ENCODE measurements around the gene VPS39. TPM values are rescaled to one million over a fixed set of nuclear protein-coding genes. Genes with fewer than 3 reads are reported as not detected.

The VPS39 gene
- total RNA-seq, 1 donor from 2014 or later, result 53.6 TPM

- DNase-seq (ENCODE audit: extremely low read depth, low read depth, low spot score), result no peak
These were observed 5.5 kb downstream of the VPS39 start for GRCh38 chr15:42202653-42203052.

DNA sequence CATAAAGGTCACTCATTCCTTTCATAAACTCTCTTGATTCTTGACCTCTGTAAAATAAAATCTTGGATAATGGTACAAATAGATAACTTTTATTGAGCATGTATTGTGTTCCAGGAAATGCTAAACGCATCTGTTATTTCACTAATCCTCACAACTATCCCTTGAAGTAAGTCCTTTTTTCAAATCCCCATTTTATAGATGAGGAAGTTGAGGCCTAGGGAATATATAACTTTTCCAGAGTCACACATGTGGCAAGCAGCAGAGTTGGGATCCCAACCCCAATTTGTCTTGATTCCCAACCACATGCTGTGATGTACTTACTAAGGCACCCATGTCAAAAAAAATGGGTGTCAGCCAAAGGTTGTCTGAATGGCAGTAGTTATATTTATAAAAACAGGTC is 6.3 kb downstream of the VPS39 start:
- DNase-seq (ENCODE audit: extremely low read depth, low read depth, low spot score), result no peak

DNA sequence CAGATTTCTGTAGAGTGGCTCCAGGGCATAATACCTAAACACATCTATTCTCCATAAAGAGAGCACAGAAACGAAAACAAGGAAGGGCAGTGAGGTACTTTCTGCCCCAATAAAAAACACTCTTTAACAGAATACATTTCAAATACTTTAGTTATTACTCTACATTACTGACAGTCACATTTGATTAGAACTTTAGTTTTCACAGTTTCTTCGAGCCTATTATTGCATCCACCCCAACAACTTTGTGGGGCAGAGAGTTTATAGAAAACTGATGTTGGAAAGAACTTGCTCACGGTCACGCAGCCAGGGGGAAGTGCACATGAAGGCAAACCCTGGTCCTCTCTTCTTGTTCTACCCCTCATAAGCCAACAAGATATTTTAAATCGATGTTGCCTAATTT is 9.0 kb downstream of the VPS39 start:
- no peak for DNase-seq (ENCODE audit: extremely low read depth, low read depth, low spot score)

- DNase-seq (ENCODE audit: extremely low read depth, low read depth, low spot score), result no peak
These were observed 9.6 kb downstream of the VPS39 start for GRCh38 chr15:42198516-42198915.

GRCh38 chr15:42194513-42194912 is 13.6 kb downstream of the VPS39 start:
- no peak for DNase-seq (ENCODE audit: extremely low read depth, low read depth, low spot score)

- DNase-seq (ENCODE audit: extremely low read depth, low read depth, low spot score), result no peak
These were observed 14.7 kb downstream of the VPS39 start for GRCh38 chr15:42193383-42193782.

DNA sequence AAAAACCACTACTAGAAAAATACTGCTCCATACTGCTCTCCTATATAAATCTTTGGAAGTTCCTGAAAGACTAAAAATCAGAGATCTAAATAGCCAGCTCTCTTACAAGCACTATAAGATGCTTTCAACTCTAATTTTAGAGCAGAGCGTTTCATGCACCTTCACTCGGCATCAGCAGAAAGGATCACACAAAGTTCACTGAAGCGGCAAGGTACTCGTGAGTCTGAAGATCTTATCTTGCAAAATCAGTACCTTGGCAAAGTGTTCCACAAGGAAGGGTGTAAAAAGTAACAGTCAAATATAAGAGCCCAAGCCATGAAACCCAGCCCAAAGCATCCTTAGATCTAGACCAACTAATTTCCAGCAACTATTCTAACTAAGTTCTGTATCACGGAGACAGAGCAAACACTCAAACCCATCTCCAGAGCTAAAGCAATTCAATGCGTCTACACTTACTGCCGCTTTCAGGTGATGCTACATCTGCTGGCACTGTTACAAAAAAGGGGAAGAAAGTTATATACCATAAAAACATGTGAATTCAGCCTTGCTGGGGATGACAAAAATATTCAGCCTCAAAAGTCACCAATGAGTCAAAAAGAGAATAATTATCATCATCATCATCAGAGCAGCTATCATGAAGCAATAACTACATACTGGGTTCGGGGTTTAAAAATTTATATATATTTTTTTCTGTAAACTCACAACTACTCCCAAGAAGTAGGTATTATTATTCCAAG is 16.3 kb downstream of the VPS39 start:
- no peak for DNase-seq (ENCODE audit: extremely low read depth, low read depth, low spot score)

DNA sequence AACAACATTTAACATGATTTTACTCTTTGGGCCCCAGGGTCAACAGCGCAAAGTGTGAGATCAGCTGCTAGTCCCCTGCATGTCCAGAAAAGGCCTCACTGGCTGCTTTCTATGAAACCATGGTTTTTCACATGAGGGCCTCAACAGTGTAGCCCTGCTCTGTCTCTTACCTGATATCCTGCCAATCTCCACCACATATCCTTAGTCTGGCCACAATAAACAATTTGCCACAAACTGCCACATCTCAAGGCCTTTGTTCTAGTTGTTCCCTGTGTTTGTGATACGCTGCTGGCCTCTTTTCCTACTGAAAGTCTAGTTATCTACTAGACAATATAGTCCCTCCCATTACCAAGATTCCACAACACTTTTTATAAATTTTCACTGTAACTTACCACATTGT is 17.7 kb downstream of the VPS39 start:
- DNase-seq (ENCODE audit: extremely low read depth, low read depth, low spot score), result no peak

- no peak for DNase-seq (ENCODE audit: extremely low read depth, low read depth, low spot score)
These were observed 22.3 kb downstream of the VPS39 start for GRCh38 chr15:42185801-42186200.

- DNase-seq (ENCODE audit: extremely low read depth, low read depth, low spot score), result no peak
These were observed 23.4 kb downstream of the VPS39 start for GRCh38 chr15:42184736-42185135.

GRCh38 chr15:42184296-42184695 is 23.8 kb downstream of the VPS39 start:
- DNase-seq (ENCODE audit: extremely low read depth, low read depth, low spot score), result no peak

DNA sequence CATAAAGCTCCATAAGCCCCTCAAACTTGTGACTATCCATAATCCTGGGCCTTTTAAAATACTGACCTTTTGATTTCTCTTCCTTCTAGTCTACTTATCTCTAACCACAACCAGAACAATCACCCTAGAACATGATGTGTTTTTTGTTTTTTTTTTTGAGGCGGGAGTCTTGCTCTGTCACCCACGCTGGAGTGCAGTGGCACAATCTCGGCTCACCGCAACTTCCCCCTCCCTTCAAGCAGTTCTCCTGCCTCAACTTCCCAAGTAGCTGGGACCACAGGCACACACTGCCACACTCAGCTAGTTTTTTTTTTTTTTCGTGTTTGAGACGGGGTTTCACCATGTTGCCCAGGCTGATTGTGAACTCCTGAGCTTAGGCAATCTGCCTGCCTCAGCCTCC is 25.1 kb downstream of the VPS39 start:
- DNase-seq (ENCODE audit: extremely low read depth, low read depth, low spot score), result no peak

DNA sequence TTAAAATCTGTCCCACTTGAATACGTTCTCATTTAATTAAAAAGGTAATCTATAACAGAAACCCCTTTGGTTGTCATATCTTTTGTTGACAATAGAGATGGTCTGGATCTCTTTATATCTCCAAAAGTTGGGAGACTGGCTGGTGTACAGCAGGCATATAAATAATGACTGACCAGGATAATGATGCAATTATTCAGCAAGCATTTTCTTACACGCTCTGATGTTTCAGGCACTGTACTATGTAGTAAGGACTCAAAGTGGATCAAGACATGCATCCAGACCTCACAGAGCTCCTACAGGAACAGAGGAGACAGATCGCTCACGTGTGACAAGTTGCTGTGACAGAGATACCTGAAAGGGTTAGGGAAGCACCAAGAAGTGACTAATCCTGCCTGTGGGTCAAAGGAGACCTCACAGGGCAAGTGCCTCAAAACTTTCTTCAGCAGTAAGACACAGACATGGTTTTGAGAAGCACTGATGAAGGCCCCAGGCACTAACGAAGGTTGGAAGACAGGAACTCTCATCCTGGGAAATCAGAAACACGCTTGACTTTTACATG is 25.7 kb downstream of the VPS39 start:
- no peak for DNase-seq (ENCODE audit: extremely low read depth, low read depth, low spot score)

DNA sequence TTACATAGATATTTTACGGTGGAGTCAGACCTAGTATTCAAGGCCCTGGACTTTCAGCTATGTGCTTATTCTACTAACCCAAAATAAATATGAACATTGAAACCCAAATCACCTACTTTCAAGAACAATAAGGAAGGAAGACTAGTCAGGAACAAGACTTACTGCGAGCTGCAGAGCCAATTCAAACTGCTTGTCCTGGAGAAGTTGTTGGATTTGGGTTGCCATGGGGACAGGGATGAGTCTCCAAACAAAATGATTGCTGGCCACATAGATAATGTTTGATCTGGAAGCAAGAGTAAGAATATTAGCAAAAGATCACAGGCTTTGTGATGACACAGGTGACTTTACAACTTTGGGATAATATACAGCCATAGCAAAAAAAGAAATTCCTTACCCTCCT is 30.0 kb downstream of the VPS39 start:
- DNase-seq (ENCODE audit: extremely low read depth, low read depth, low spot score), result no peak

GRCh38 chr15:42175671-42176070 is 32.4 kb downstream of the VPS39 start:
- peak; percentile 23 for DNase-seq (ENCODE audit: extremely low read depth, low read depth, low spot score)

- DNase-seq (ENCODE audit: extremely low read depth, low read depth, low spot score), result no peak
These were observed 35.6 kb downstream of the VPS39 start for GRCh38 chr15:42172475-42172874.

- DNase-seq (ENCODE audit: extremely low read depth, low read depth, low spot score), result no peak
These were observed 36.3 kb downstream of the VPS39 start for GRCh38 chr15:42171795-42172194.

DNA sequence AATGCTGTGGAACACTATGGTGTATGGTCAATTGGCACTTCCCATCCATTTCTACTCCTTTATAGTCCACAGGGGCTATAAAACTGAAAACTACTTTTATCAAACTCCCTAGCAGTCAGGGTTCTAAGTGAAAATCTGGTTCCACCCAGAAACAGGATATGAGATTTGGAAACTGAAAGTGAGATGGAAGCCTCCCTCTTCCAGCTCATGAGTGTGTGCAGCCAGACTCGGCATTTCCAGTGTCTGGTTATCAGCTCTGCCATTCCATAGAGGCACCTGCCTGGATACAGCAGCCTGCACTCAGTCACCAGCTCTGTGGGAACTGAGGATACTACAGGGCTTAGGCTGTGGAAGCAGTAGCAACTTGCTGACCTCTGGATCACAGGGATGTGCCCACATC is 37.0 kb downstream of the VPS39 start:
- DNase-seq (ENCODE audit: extremely low read depth, low read depth, low spot score), result no peak

- no peak for DNase-seq (ENCODE audit: extremely low read depth, low read depth, low spot score)
These were observed 41.7 kb downstream of the VPS39 start for GRCh38 chr15:42166225-42166940.

DNA sequence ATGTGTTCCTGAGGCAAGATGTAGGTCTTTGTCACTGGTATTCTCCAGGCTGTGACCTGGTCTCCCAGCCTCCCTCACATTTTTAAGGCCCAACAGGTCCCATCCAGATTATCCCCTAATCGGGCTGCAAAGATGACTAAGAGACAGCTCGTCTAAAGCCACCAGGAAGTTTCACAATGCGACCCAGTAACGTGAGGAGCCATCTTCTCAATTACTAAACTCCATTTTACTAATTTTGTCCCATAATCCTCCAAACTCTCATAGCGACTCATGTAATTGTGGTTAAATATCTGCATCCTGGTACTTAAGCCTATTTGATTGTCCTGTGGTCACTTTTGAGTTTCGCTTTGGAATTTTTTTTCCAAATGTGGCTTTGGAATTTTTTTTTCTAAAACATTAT is 43.0 kb downstream of the VPS39 start:
- DNase-seq (ENCODE audit: extremely low read depth, low read depth, low spot score), result no peak

DNA sequence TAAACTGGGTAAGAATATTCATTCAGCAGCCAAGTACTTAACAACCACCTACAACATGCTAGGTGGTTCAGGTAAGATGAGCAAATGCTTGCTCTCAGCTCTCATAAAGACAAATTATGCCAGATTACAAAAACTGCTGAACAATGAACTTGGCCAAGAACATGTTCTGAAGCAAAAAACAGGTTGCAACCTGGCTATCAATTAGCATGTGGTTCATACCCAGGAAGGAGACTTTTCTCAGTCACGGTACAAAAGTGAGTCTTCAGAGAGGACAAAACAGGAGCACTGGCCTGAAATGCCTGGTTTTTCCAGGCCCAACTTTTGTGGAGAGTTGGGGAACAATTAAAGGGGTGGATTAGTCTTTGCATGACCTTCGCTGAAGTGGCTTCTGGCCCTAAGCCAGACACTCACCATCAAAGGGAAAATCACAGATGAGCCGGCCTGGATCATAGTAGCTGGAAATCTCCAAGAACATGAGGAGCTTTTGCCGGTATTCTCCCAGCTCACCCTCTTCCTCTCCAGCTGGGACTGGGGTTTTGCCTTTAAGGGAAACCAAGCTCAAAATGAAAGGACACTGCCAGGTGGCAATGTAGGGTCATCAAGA is 44.1 kb downstream of the VPS39 start:
- no peak for DNase-seq (ENCODE audit: extremely low read depth, low read depth, low spot score)

DNA sequence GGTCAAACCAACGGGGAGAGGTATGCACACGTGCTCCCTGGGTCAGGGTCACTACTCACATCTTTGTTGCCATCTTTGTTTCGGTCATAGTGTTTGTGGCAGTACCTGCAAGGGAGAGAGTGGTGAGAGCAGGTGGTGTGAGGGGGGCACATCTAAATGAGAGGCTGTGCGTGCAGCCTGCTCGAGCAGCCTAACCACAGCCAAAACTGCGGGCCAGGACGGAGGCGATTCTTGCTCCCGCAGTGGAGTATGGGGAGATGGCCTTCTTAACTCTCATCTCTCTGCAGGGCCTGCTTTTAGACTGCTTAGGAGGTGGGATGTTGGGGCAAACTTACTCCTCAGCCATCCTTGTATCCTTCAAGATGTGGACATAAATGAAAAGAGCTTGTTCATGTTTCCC is 44.8 kb downstream of the VPS39 start:
- DNase-seq (ENCODE audit: extremely low read depth, low read depth, low spot score), result no peak
